ENCODE data around the gene ZNF714.

The ZNF714 gene

GRCh38 chr19:21082011-21082975, at the start of gene ZNF714:
TSS of gene ZNF714 (plus strand) at chr19:21082203. CDS start at chr19:21098269, 16,066 bp downstream.
- DNase-seq (ENCODE audit: low spot score) = peak; percentile 96

- DNase-seq (ENCODE audit: low spot score) = no peak
Observed at GRCh38 chr19:21045028-21045427, 37.0 kb upstream of the ZNF714 start.

GRCh38 chr19:21046489-21046888, 35.5 kb upstream of the ZNF714 start:
- DNase-seq (ENCODE audit: low spot score) = no peak

- DNase-seq (ENCODE audit: low spot score) = no peak
Observed at GRCh38 chr19:21047716-21048115, 34.3 kb upstream of the ZNF714 start.

- DNase-seq (ENCODE audit: low spot score) = no peak
Observed at GRCh38 chr19:21052902-21053301, 29.1 kb upstream of the ZNF714 start.

- DNase-seq (ENCODE audit: low spot score) = no peak
Observed at GRCh38 chr19:21065336-21065735, 16.7 kb upstream of the ZNF714 start.

- DNase-seq (ENCODE audit: low spot score) = no peak
Observed at GRCh38 chr19:21084343-21084742, 2.3 kb downstream of the ZNF714 start.

GRCh38 chr19:21087871-21088270, 5.9 kb downstream of the ZNF714 start:
- no peak for DNase-seq (ENCODE audit: low spot score)

- no peak for DNase-seq (ENCODE audit: low spot score)
Observed at GRCh38 chr19:21092109-21092508, 10.1 kb downstream of the ZNF714 start.

GRCh38 chr19:21094347-21095025, 12.5 kb downstream of the ZNF714 start:
- no peak for DNase-seq (ENCODE audit: low spot score)

- no peak for DNase-seq (ENCODE audit: low spot score)
Observed at GRCh38 chr19:21098291-21098690, 16.3 kb downstream of the ZNF714 start.

- DNase-seq (ENCODE audit: low spot score) = no peak
Observed at GRCh38 chr19:21101521-21102242, 19.7 kb downstream of the ZNF714 start.

GRCh38 chr19:21109116-21109515, 27.1 kb downstream of the ZNF714 start:
- DNase-seq (ENCODE audit: low spot score) = no peak

- DNase-seq (ENCODE audit: low spot score) = no peak
Observed at GRCh38 chr19:21110183-21110582, 28.2 kb downstream of the ZNF714 start.

GRCh38 chr19:21115430-21115829, 33.4 kb downstream of the ZNF714 start:
- DNase-seq (ENCODE audit: low spot score) = no peak

- DNase-seq (ENCODE audit: low spot score) = no peak
Observed at GRCh38 chr19:21117041-21117907, 35.3 kb downstream of the ZNF714 start.

- no peak for DNase-seq (ENCODE audit: low spot score)
Observed at GRCh38 chr19:21126078-21126477, 44.1 kb downstream of the ZNF714 start.

GRCh38 chr19:21127001-21127400, 45.0 kb downstream of the ZNF714 start:
- no peak for DNase-seq (ENCODE audit: low spot score)

- no peak for DNase-seq (ENCODE audit: low spot score)
Observed at GRCh38 chr19:21127898-21128297, 45.9 kb downstream of the ZNF714 start.

GRCh38 chr19:21128901-21129698, 47.1 kb downstream of the ZNF714 start:
- DNase-seq (ENCODE audit: low spot score) = no peak

All from pons (tissue), 1 donor.